BLaER1 treated with 17β-estradiol and CSF1 and Interleukin-3, amounts not matched to agents 10 nM and 100 nM (cell line): Measurements from ENCODE around the gene FAM78B.

Experiments
- H3K27ac ChIP-seq, 11 experiments: shearing (Covaris generic); formaldehyde crosslinking; 2 replicates each; pipeline ENCODE4 v1.8.1; 2022
- H3K27me3 ChIP-seq, 11 experiments: shearing (Covaris generic); formaldehyde crosslinking; 2 replicates each; pipeline ENCODE4 v1.8.1; 2022
- H3K36me3 ChIP-seq, 11 experiments: shearing (Covaris generic); formaldehyde crosslinking; 2 replicates each; pipeline ENCODE4 v1.8.1; 2022
- H3K4me1 ChIP-seq, 10 experiments: shearing (Covaris generic); formaldehyde crosslinking; 2 replicates each; pipeline ENCODE4 v1.8.1; 2022
- H3K4me2 ChIP-seq, 11 experiments: shearing (Covaris generic); formaldehyde crosslinking; 2 replicates each; pipeline ENCODE4 v1.8.1; 2022
- H3K4me3 ChIP-seq, 10 experiments: shearing (Covaris generic); formaldehyde crosslinking; 2 replicates each; pipeline ENCODE4 v1.8.1; 2022
- H3K9ac ChIP-seq, 11 experiments: shearing (Covaris generic); formaldehyde crosslinking; 2 replicates each; pipeline ENCODE4 v1.8.1; 2022
- H3K9me3 ChIP-seq, 11 experiments: shearing (Covaris generic); formaldehyde crosslinking; replicated peaks in 1 of 11; 2 replicates each; pipeline ENCODE4 v1.8.1; 2022
- H4K20me1 ChIP-seq, 11 experiments: shearing (Covaris generic); formaldehyde crosslinking; 2 replicates each; pipeline ENCODE4 v1.8.1; 2022
- Cebpa-rat ChIP-seq, 11 experiments: shearing (Covaris generic); IDR thresholded peaks; 2 replicates each; pipeline ENCODE4 v1.8.1; 2022

FAM78B gene

GRCh38 chr1:166153525-166154314, 13.1 kb downstream of the FAM78B start:
- Histone ChIP-seq H3K9ac (no peak overlapping the region), H3K27ac (no peak overlapping the region), H4K20me1 (no peaks in the 10 kb centered on the region), H3K4me2 (no peak overlapping the region), H3K4me1 (peaks cover 0 to 9% (median 0%) of the 10 kb centered on the region in 10 experiments; a peak in 4 of 20 replicates), H3K4me3 (no peak overlapping the region), H3K36me3 (no peaks in the 10 kb centered on the region), H3K9me3 (0 out of 22 replicates have a peak, but pooled peaks cover 0 to 5% (median 0%) of the 10 kb centered on the region in 11 experiments), H3K27me3 (no peaks in the 10 kb centered on the region)
- no peak for TF ChIP-seq Cebpa-rat (IDR thresholded peaks at IDR 0.05)

- peaks cover 0 to 9% (median 0%) of the 10 kb centered on the region in 10 experiments; a peak in 4 of 20 replicates for H3K4me1 ChIP-seq
- H4K20me1 ChIP-seq = no peaks in the 10 kb centered on the region
- no peak overlapping the region for H3K27ac ChIP-seq
- H3K27me3 ChIP-seq = no peaks in the 10 kb centered on the region
- H3K9ac ChIP-seq = no peak overlapping the region
- TF ChIP-seq Cebpa-rat (IDR thresholded peaks at IDR 0.05) = no peak
- no peaks in the 10 kb centered on the region for H3K36me3 ChIP-seq
- H3K4me3 ChIP-seq = no peak overlapping the region
- no peak overlapping the region for H3K4me2 ChIP-seq
- 0 out of 22 replicates have a peak, but pooled peaks cover 0 to 5% (median 0%) of the 10 kb centered on the region in 11 experiments for H3K9me3 ChIP-seq
Measured at GRCh38 chr1:166152978-166153377, 13.8 kb downstream of the FAM78B start.

- Histone ChIP-seq H3K9ac (no peak overlapping the region), H3K36me3 (no peaks in the 10 kb centered on the region), H3K9me3 (0 out of 22 replicates have a peak, but pooled peaks cover 0 to 5% (median 0%) of the 10 kb centered on the region in 11 experiments), H3K4me1 (peaks cover 0 to 9% (median 0%) of the 10 kb centered on the region in 10 experiments; a peak in 4 of 20 replicates), H3K4me2 (no peak overlapping the region), H3K27ac (no peak overlapping the region), H3K27me3 (no peaks in the 10 kb centered on the region), H4K20me1 (no peaks in the 10 kb centered on the region), H3K4me3 (no peak overlapping the region)
- peak in 8 of 11 experiments; percentile 42 to 91 (median 57); a peak in 11 of 22 replicates for TF ChIP-seq Cebpa-rat (IDR thresholded peaks at IDR 0.05)
Measured at GRCh38 chr1:166151804-166152203, 15.0 kb downstream of the FAM78B start.

GRCh38 chr1:166145499-166145898, 21.3 kb downstream of the FAM78B start:
- Histone ChIP-seq H4K20me1 (no peaks in the 10 kb centered on the region), H3K4me3 (no peak overlapping the region), H3K36me3 (no peaks in the 10 kb centered on the region), H3K27me3 (no peaks in the 10 kb centered on the region), H3K9me3 (no peaks in the 10 kb centered on the region), H3K4me2 (no peak overlapping the region), H3K9ac (no peak overlapping the region), H3K4me1 (peaks cover 0 to 7% (median 2%) of the 10 kb centered on the region in 10 experiments; a peak in 1 of 20 replicates), H3K27ac (no peak overlapping the region)
- TF ChIP-seq Cebpa-rat (IDR thresholded peaks at IDR 0.05) = no peak

DNA sequence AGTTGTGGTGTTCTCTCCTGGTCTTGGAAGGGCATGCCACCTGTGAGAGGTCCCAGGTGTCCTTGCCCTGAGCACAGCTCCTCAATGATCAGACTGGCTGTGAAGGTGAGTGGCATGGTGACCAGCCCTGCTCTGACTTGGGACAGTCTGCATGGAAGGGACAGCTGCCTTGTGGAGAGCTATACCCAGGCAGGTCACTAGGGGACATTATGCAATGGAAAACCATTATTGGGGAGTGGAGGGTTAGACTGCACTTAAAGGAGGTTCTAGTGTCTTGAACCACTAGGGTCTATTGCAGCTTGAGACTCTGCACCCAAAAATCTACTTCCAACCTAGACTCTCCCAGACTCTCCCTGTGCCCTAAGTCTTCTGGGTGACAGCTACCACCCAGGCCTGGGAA, 24.8 kb downstream of the FAM78B start:
- Histone ChIP-seq H4K20me1 (no peaks in the 10 kb centered on the region), H3K4me2 (no peak overlapping the region)

DNA sequence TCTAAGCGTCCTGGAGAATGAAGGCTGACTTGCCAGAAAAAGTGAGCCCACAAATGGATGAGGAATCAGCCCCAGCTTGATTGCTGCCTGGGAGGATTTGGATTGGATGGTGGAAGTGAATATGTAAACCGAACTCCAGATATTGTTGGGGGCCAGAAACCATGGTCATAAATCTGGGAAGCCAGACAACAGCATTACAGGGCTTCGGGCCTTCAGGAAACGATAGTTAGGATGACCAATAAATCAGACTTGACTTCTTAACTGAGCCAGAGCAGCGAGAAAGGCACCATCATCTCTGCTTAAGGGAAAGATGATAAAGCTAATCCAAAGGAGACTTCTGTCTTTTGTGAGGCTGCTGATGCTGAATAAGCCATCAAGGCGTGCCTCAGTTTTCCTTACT, 26.6 kb downstream of the FAM78B start:
- TF ChIP-seq Cebpa-rat (IDR thresholded peaks at IDR 0.05) = no peak
- no peaks in the 10 kb centered on the region for H3K27me3 ChIP-seq

More for the DNA sequence above, 24.8 kb downstream of the FAM78B start:
- Histone ChIP-seq H3K9me3 (no peaks in the 10 kb centered on the region), H3K27me3 (no peaks in the 10 kb centered on the region), H3K4me1 (peaks cover 0 to 7% (median 4%) of the 10 kb centered on the region in 10 experiments; a peak in 2 of 20 replicates), H3K36me3 (no peaks in the 10 kb centered on the region), H3K4me3 (no peak overlapping the region), H3K27ac (no peak overlapping the region), H3K9ac (no peak overlapping the region)
- TF ChIP-seq Cebpa-rat (IDR thresholded peaks at IDR 0.05) = no peak

GRCh38 chr1:166139735-166140134, 27.1 kb downstream of the FAM78B start:
- H3K4me3 ChIP-seq = no peak overlapping the region
- TF ChIP-seq Cebpa-rat (IDR thresholded peaks at IDR 0.05) = no peak
- no peak overlapping the region for H3K9ac ChIP-seq
- H3K9me3 ChIP-seq = no peaks in the 10 kb centered on the region
- H3K27me3 ChIP-seq = no peaks in the 10 kb centered on the region
- H4K20me1 ChIP-seq = no peaks in the 10 kb centered on the region
- no peak overlapping the region for H3K27ac ChIP-seq
- H3K36me3 ChIP-seq = no peaks in the 10 kb centered on the region
- H3K4me2 ChIP-seq = no peak overlapping the region
- peaks cover 0 to 7% (median 4%) of the 10 kb centered on the region in 10 experiments; a peak in 2 of 20 replicates for H3K4me1 ChIP-seq

More for the DNA sequence above, 26.6 kb downstream of the FAM78B start:
- Histone ChIP-seq H3K9me3 (no peaks in the 10 kb centered on the region), H3K4me1 (peaks cover 0 to 7% (median 4%) of the 10 kb centered on the region in 10 experiments; a peak in 2 of 20 replicates), H3K27ac (no peak overlapping the region), H3K4me2 (no peak overlapping the region), H3K36me3 (no peaks in the 10 kb centered on the region), H3K4me3 (no peak overlapping the region), H3K9ac (no peak overlapping the region), H4K20me1 (no peaks in the 10 kb centered on the region)

- Histone ChIP-seq H3K4me1 (peaks cover 0 to 4% (median 0%) of the 10 kb centered on the region in 10 experiments; a peak in 1 of 20 replicates), H3K27ac (no peak overlapping the region), H3K4me3 (no peak overlapping the region), H3K27me3 (no peaks in the 10 kb centered on the region), H3K4me2 (no peak overlapping the region), H3K36me3 (no peaks in the 10 kb centered on the region), H4K20me1 (no peaks in the 10 kb centered on the region), H3K9me3 (peaks cover 0 to 4% (median 0%) of the 10 kb centered on the region in 11 experiments; a peak in 1 of 22 replicates), H3K9ac (no peak overlapping the region)
- TF ChIP-seq Cebpa-rat (IDR thresholded peaks at IDR 0.05) = no peak
Measured at GRCh38 chr1:166136699-166137401, 30.0 kb downstream of the FAM78B start.

GRCh38 chr1:166136222-166136621, 30.6 kb downstream of the FAM78B start:
- peaks cover 0 to 4% (median 0%) of the 10 kb centered on the region in 11 experiments; a peak in 1 of 22 replicates for H3K9me3 ChIP-seq
- no peak overlapping the region for H3K4me3 ChIP-seq
- peaks cover 0 to 4% (median 0%) of the 10 kb centered on the region in 10 experiments; a peak in 1 of 20 replicates for H3K4me1 ChIP-seq
- no peak overlapping the region for H3K4me2 ChIP-seq
- no peak for TF ChIP-seq Cebpa-rat (IDR thresholded peaks at IDR 0.05)
- H3K9ac ChIP-seq = no peak overlapping the region
- no peaks in the 10 kb centered on the region for H3K36me3 ChIP-seq
- no peak overlapping the region for H3K27ac ChIP-seq
- no peaks in the 10 kb centered on the region for H3K27me3 ChIP-seq
- H4K20me1 ChIP-seq = no peaks in the 10 kb centered on the region
